Glutamatergic neuron (in vitro differentiated cells): ENCODE measurements around the gene FOXJ2. TPM values are rescaled to one million over a fixed set of nuclear protein-coding genes. Genes with fewer than 3 reads are reported as not detected.
"Not testable (repeated sequence)": the region's sequence is repeated elsewhere in the genome, so short reads cannot be mapped to it uniquely, and the experiment has no call there.

ENCODE experiments used
- DNase-seq: peaks from one replicate; pipeline ENCODE4 v3.0.0; 2022
- H3K27ac Mint-ChIP-seq: one replicate; pipeline ENCODE4 v1.8.0; 2020; ENCODE audit warnings: mild to moderate bottlenecking, mixed read lengths, inconsistent platforms; ENCODE audit not compliant: unreplicated experiment
- H3K27me3 Mint-ChIP-seq: one replicate; pipeline ENCODE4 v1.8.0; 2020; ENCODE audit warnings: mild to moderate bottlenecking, moderate library complexity, mixed read lengths, inconsistent platforms; ENCODE audit not compliant: unreplicated experiment
- H3K36me3 Mint-ChIP-seq: one replicate; pipeline ENCODE4 v1.8.0; 2020; ENCODE audit warnings: mild to moderate bottlenecking, mixed read lengths, inconsistent platforms; ENCODE audit not compliant: unreplicated experiment
- H3K4me1 Mint-ChIP-seq: one replicate; pipeline ENCODE4 v1.8.0; 2020; ENCODE audit warnings: mild to moderate bottlenecking, low read depth, mixed read lengths, inconsistent platforms; ENCODE audit not compliant: unreplicated experiment
- H3K4me3 Mint-ChIP-seq: one replicate; pipeline ENCODE4 v1.8.0; 2020; ENCODE audit warnings: mild to moderate bottlenecking, mixed read lengths, inconsistent platforms; ENCODE audit not compliant: unreplicated experiment
- H3K9me3 Mint-ChIP-seq: one replicate; pipeline ENCODE4 v1.8.0; 2020; ENCODE audit warnings: mild to moderate bottlenecking, moderate library complexity, mixed read lengths, inconsistent platforms; ENCODE audit not compliant: unreplicated experiment
- CTCF ChIP-seq: fragments of 200-600 bp; sonication (generic); IDR thresholded peaks from one replicate; pipeline ENCODE4 v1.5.0; 2021; ENCODE audit not compliant: partially characterized antibody, unreplicated experiment
- total RNA-seq: library from RNA; stranded (reverse); fragmentation: NEBNext Ultra II Directional; extraction: Animal tissue kit (Norgen Biotek cat#: 25700); gene quantifications from one replicate; pipeline ENCODE4 v1.2.1, GENCODE V29; 2021; ENCODE audit not compliant: unreplicated experiment

Gene FOXJ2
- total RNA-seq, 1 donor from 2014 or later, result 8.3 TPM

GRCh38 chr12:8026291-8026900, 6.1 kb upstream of the FOXJ2 start:
- H3K36me3 Mint-ChIP-seq, result no peaks in the 10 kb centered on the region
- H3K4me1 Mint-ChIP-seq, result peaks cover 3% of the 10 kb centered on the region
- H3K27ac Mint-ChIP-seq, result peak overlapping the region; percentile 94
- H3K27me3 Mint-ChIP-seq, result peaks cover 7% of the 10 kb centered on the region
- peak overlapping the region; percentile 95 for H3K4me3 Mint-ChIP-seq
- peak; percentile 90 for DNase-seq
- TF ChIP-seq CTCF, result no peak
- peaks cover 6% of the 10 kb centered on the region for H3K9me3 Mint-ChIP-seq

GRCh38 chr12:8027856-8028255, 4.7 kb upstream of the FOXJ2 start:
- DNase-seq, result no peak
- peak overlapping the region; percentile 63 for H3K27ac Mint-ChIP-seq
- H3K4me3 Mint-ChIP-seq, result peak overlapping the region; percentile 95
- peaks cover 7% of the 10 kb centered on the region for H3K4me1 Mint-ChIP-seq
- H3K9me3 Mint-ChIP-seq, result peaks cover 6% of the 10 kb centered on the region
- H3K27me3 Mint-ChIP-seq, result peaks cover 11% of the 10 kb centered on the region
- no peaks in the 10 kb centered on the region for H3K36me3 Mint-ChIP-seq
- no peak for TF ChIP-seq CTCF

- Mint-ChIP-seq H3K27ac (no peak overlapping the region), H3K36me3 (no peaks in the 10 kb centered on the region), H3K4me1 (peaks cover 7% of the 10 kb centered on the region), H3K4me3 (peak overlapping the region; percentile 34), H3K27me3 (peaks cover 11% of the 10 kb centered on the region), H3K9me3 (peaks cover 6% of the 10 kb centered on the region)
- DNase-seq, result no peak
- no peak for TF ChIP-seq CTCF
These were observed 4.2 kb upstream of the FOXJ2 start for GRCh38 chr12:8028267-8028666.

- DNase-seq, result no peak
- Mint-ChIP-seq H3K4me3 (peak overlapping the region; percentile 42), H3K4me1 (peaks cover 16% of the 10 kb centered on the region), H3K36me3 (no peaks in the 10 kb centered on the region), H3K27me3 (peaks cover 11% of the 10 kb centered on the region), H3K9me3 (peaks cover 6% of the 10 kb centered on the region), H3K27ac (no peak overlapping the region)
- no peak for TF ChIP-seq CTCF
These were observed 2.3 kb upstream of the FOXJ2 start for GRCh38 chr12:8030189-8030588.

GRCh38 chr12:8031017-8031416, 1.5 kb upstream of the FOXJ2 start:
- H3K9me3 Mint-ChIP-seq, DNase-seq, H3K4me3 Mint-ChIP-seq, H3K27ac Mint-ChIP-seq, H3K36me3 Mint-ChIP-seq: not testable (repeated sequence)
- H3K4me1 Mint-ChIP-seq, result peaks cover 16% of the 10 kb centered on the region
- H3K27me3 Mint-ChIP-seq, result peaks cover 11% of the 10 kb centered on the region

GRCh38 chr12:8031872-8032241, 659 bp upstream of the FOXJ2 start:
- peak overlapping the region; percentile 73 for H3K27ac Mint-ChIP-seq

More at GRCh38 chr12:8031872-8032241, 659 bp upstream of the FOXJ2 start:
- H3K27me3 Mint-ChIP-seq, result peaks cover 6% of the 10 kb centered on the region
- H3K9me3 Mint-ChIP-seq, result no peaks in the 10 kb centered on the region
- peak overlapping the region; percentile 86 for H3K4me3 Mint-ChIP-seq
- TF ChIP-seq CTCF, result no peak
- no peaks in the 10 kb centered on the region for H3K36me3 Mint-ChIP-seq
- no peak for DNase-seq
- peaks cover 13% of the 10 kb centered on the region for H3K4me1 Mint-ChIP-seq
